ENCODE results near the gene ADD2. TPM values are rescaled to one million over a fixed set of nuclear protein-coding genes. Genes with fewer than 3 reads are reported as not detected.

ADD2 gene
- total and polyA plus RNA-seq, 2 donors (not counting 1 experiment from before 2014, with no cell fraction given) = 15.9 to 21.7 TPM

DNA sequence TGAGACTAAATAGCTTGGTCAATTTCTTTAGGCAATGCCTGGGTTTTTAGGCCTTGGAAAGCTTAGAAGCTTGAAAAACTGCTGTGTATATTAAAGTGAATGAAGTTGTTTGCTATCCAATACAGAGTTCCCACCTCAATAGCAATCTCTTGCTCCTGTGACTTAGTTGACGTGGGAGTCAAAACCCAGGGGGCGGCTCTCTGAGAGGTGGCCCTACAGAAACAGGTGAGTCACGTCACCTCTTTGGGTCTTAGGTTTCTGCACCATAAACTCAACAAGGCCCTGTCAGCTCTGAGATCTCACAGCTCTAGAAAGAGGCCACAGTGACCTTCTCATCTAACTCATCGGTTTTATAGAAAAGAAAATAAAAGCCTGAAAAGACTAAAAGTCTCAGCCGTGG is 79.6 kb downstream of the ADD2 start:
- H3K27me3 ChIP-seq (replicated peaks in 1 of 4; ENCODE audit: control extremely low read depth in 1 of 4, control insufficient read depth in 3 of 4, insufficient read depth in 4 of 4, low read length in 3 of 4) = no peaks in the 10 kb centered on the region
- CTCF ChIA-PET = no interaction called here
- no peak overlapping the region for H3K4me2 ChIP-seq (replicated peaks; ENCODE audit: low read depth, low read length, poor library complexity, severe bottlenecking)
- no peak overlapping the region for H3K27ac ChIP-seq (ENCODE audit: low read length in 2 of 2)
- H3K9ac ChIP-seq (ENCODE audit: low read length) = no peak overlapping the region
- no peaks in the 10 kb centered on the region for H4K20me1 ChIP-seq (ENCODE audit: control insufficient read depth, insufficient read depth, low read length, poor library complexity, severe bottlenecking)
- H3K79me2 ChIP-seq (ENCODE audit: control insufficient read depth, insufficient read depth, low read length) = no peaks in the 10 kb centered on the region
- no peak for TF ChIP-seq EZH2 (IDR thresholded peaks at IDR 0.05; ENCODE audit: borderline replicate concordance, insufficient read depth, low read depth, low read length, poor library complexity, severe bottlenecking)
- TF ChIP-seq, protein P1, sequence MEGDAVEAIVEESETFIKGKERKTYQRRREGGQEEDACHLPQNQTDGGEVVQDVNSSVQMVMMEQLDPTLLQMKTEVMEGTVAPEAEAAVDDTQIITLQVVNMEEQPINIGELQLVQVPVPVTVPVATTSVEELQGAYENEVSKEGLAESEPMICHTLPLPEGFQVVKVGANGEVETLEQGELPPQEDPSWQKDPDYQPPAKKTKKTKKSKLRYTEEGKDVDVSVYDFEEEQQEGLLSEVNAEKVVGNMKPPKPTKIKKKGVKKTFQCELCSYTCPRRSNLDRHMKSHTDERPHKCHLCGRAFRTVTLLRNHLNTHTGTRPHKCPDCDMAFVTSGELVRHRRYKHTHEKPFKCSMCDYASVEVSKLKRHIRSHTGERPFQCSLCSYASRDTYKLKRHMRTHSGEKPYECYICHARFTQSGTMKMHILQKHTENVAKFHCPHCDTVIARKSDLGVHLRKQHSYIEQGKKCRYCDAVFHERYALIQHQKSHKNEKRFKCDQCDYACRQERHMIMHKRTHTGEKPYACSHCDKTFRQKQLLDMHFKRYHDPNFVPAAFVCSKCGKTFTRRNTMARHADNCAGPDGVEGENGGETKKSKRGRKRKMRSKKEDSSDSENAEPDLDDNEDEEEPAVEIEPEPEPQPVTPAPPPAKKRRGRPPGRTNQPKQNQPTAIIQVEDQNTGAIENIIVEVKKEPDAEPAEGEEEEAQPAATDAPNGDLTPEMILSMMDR (IDR thresholded peaks at IDR 0.05) = no peak
- H3K9me3 ChIP-seq (ENCODE audit: control extremely low read depth in 1 of 3, control insufficient read depth in 2 of 3, insufficient read depth in 1 of 3, low read length in 2 of 3) = no peaks in the 10 kb centered on the region
- ATAC-seq (ENCODE audit: low read depth) (no peak), DNase-seq (no peak)
- H2AFZ ChIP-seq (ENCODE audit: insufficient read depth, low read depth, low read length, poor library complexity, severe bottlenecking) = no peak overlapping the region
- no peak overlapping the region for H3K4me3 ChIP-seq (ENCODE audit: control extremely low read depth in 1 of 5, extremely low read depth in 1 of 5, insufficient read depth in 1 of 5, low read depth in 2 of 5, low read length in 4 of 5)
- POLR2A ChIA-PET = no interaction called here
- Mint-ChIP-seq H3K27me3 (no peaks in the 10 kb centered on the region), H3K4me3 (no peak overlapping the region), H3K4me1 (no peaks in the 10 kb centered on the region), H3K27ac (no peak overlapping the region), H3K9me3 (ENCODE audit: insufficient read depth) (no peaks in the 10 kb centered on the region)
- peaks cover 0 to 54% of the 10 kb centered on the region in 2 experiments for H3K36me3 ChIP-seq (replicated peaks in 1 of 2; ENCODE audit: control extremely low read depth in 1 of 2, control insufficient read depth in 1 of 2, extremely low read depth in 1 of 2, insufficient read depth in 2 of 2, low read length in 1 of 2)
- 95% methylated on average over 3 of the region's 5 CpGs for WGBS (ENCODE audit: insufficient coverage)
- intact Hi-C loops (cut with micrococcal nuclease) = no loop called here
- H3K4me1 ChIP-seq (ENCODE audit: control insufficient read depth in 2 of 2, insufficient read depth in 2 of 2, low read length in 2 of 2) = no peaks in the 10 kb centered on the region

DNA sequence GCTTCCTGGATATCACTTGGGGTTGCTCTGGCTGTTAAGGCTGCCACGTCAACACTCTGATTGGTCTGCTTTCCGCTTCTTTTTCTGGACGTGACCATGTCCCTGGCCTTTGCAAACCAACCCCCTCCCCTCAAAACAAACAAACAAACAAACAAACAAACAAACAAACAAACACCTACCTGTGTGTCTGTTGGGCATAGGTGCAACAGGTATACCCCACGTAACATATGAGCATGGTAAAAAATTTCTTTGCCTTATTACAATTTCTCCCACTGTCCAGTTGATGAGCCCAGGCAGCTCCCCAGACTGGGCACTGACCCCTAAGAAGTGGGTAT is 80.6 kb downstream of the ADD2 start:
- H3K4me2 ChIP-seq (replicated peaks; ENCODE audit: low read depth, low read length, poor library complexity, severe bottlenecking) = no peak overlapping the region
- no peaks in the 10 kb centered on the region for H3K9me3 Mint-ChIP-seq (ENCODE audit: insufficient read depth)
- POLR2A ChIA-PET = no interaction called here
- H3K79me2 ChIP-seq (ENCODE audit: control insufficient read depth, insufficient read depth, low read length) = no peaks in the 10 kb centered on the region
- H3K9me3 ChIP-seq (ENCODE audit: control extremely low read depth in 1 of 3, control insufficient read depth in 2 of 3, insufficient read depth in 1 of 3, low read length in 2 of 3) = no peaks in the 10 kb centered on the region
- ATAC-seq (ENCODE audit: low read depth) (no peak), DNase-seq (no peak)
- peaks cover 0 to 56% of the 10 kb centered on the region in 2 experiments for H3K36me3 ChIP-seq (replicated peaks in 1 of 2; ENCODE audit: control extremely low read depth in 1 of 2, control insufficient read depth in 1 of 2, extremely low read depth in 1 of 2, insufficient read depth in 2 of 2, low read length in 1 of 2)
- H3K27me3 Mint-ChIP-seq = no peaks in the 10 kb centered on the region
- H4K20me1 ChIP-seq (ENCODE audit: control insufficient read depth, insufficient read depth, low read length, poor library complexity, severe bottlenecking) = no peaks in the 10 kb centered on the region
- CTCF ChIA-PET = no interaction called here
- no peak overlapping the region for H3K27ac ChIP-seq (ENCODE audit: low read length in 2 of 2)
- H3K4me3 ChIP-seq (ENCODE audit: control extremely low read depth in 1 of 5, extremely low read depth in 1 of 5, insufficient read depth in 1 of 5, low read depth in 2 of 5, low read length in 4 of 5) = no peak overlapping the region
- no peaks in the 10 kb centered on the region for H3K27me3 ChIP-seq (replicated peaks in 1 of 4; ENCODE audit: control extremely low read depth in 1 of 4, control insufficient read depth in 3 of 4, insufficient read depth in 4 of 4, low read length in 3 of 4)
- H3K4me1 ChIP-seq (ENCODE audit: control insufficient read depth in 2 of 2, insufficient read depth in 2 of 2, low read length in 2 of 2) = no peaks in the 10 kb centered on the region
- 100% methylated on average over 1 of the region's 4 CpGs for WGBS (ENCODE audit: insufficient coverage)
- H3K9ac ChIP-seq (ENCODE audit: low read length) = no peak overlapping the region
- TF ChIP-seq, protein P1 (IDR thresholded peaks at IDR 0.05) = no peak
- no peak for TF ChIP-seq EZH2 (IDR thresholded peaks at IDR 0.05; ENCODE audit: borderline replicate concordance, insufficient read depth, low read depth, low read length, poor library complexity, severe bottlenecking)
- H3K4me1 Mint-ChIP-seq = no peaks in the 10 kb centered on the region
- H2AFZ ChIP-seq (ENCODE audit: insufficient read depth, low read depth, low read length, poor library complexity, severe bottlenecking) = no peak overlapping the region
- H3K27ac Mint-ChIP-seq = no peak overlapping the region
- H3K4me3 Mint-ChIP-seq = no peak overlapping the region
- intact Hi-C loops (cut with micrococcal nuclease) = no loop called here

All from B cell (primary cell).